Occipital lobe (tissue), 2 donors: ENCODE results near the gene GRM3. TPM values are rescaled to one million over a fixed set of nuclear protein-coding genes. Genes with fewer than 3 reads are reported as not detected.
A peak's percentile ranks its signal among the peaks of the same experiment; 100 is the strongest.
"Not testable (repeated sequence)": the region's sequence is repeated elsewhere in the genome, so short reads cannot be mapped to it uniquely, and the experiment has no call there.

Source experiments
- DNase-seq: peaks from one replicate; lab custom pipeline; 2025; lab: John Stamatoyannopoulos, UW
- total RNA-seq: library from RNA; depleted of rRNA; stranded (reverse); fragments of >200 nt; gene quantifications from one replicate; pipeline ENCODE4 v1.2.3, GENCODE V29; 2014

The GRM3 gene
- 179 TPM for total RNA-seq

- DNase-seq: peak; percentile 78
Measured at GRCh38 chr7:86643561-86644281, at the start of gene GRM3. Gene GRM3, plus strand, starts transcription at chr7:86643909. Its CDS starts 121,237 bp downstream, at chr7:86765146.

- DNase-seq: no peak
Measured at GRCh38 chr7:86598311-86598710, 45.4 kb upstream of the GRM3 start.

- no peak for DNase-seq
Measured at GRCh38 chr7:86598721-86599120, 45.0 kb upstream of the GRM3 start.

- DNase-seq: peak; percentile 83
Measured at GRCh38 chr7:86600506-86601290, 43.0 kb upstream of the GRM3 start.

- DNase-seq: not testable (repeated sequence)
Measured at GRCh38 chr7:86615711-86616110, 28.0 kb upstream of the GRM3 start.

DNA sequence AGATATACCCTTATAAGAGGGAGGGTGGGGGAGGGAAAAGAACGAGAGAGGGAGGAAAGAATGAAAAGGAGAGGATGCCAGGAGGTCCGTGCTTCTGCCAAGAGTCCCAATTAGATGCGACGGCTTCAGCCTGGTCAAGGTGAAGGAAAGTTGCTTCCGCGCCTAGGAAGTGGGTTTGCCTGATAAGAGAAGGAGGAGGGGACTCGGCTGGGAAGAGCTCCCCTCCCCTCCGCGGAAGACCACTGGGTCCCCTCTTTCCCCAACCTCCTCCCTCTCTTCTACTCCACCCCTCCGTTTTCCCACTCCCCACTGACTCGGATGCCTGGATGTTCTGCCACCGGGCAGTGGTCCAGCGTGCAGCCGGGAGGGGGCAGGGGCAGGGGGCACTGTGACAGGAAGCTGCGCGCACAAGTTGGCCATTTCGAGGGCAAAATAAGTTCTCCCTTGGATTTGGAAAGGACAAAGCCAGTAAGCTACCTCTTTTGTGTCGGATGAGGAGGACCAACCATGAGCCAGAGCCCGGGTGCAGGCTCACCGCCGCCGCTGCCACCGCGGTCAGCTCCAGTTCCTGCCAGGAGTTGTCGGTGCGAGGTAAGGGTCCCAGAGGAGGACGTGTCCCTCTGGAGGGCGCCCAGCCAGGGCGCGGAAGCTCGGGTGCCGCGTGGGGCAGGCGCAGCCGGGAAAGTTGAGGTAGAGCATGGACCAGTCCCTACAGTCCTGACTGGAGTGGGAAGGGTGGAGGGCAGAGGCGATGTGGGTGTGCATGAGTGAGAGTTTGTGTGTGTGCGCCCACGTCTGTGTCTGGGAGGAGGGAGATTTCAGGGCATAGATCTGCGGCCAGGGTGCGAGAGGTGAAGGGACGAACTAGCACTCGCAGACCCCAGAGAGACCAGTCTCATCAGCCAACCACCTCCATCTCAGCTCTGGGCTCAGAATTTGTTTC is 844 bp downstream of the GRM3 start:
- DNase-seq: peak; percentile 61

GRCh38 chr7:86645225-86645608 is 1.5 kb downstream of the GRM3 start:
- peak; percentile 61 for DNase-seq

- DNase-seq: no peak
Measured at GRCh38 chr7:86645676-86646276, 2.1 kb downstream of the GRM3 start.

GRCh38 chr7:86647385-86648094 is 3.8 kb downstream of the GRM3 start:
- DNase-seq: no peak

GRCh38 chr7:86648169-86648568 is 4.5 kb downstream of the GRM3 start:
- DNase-seq: no peak

DNA sequence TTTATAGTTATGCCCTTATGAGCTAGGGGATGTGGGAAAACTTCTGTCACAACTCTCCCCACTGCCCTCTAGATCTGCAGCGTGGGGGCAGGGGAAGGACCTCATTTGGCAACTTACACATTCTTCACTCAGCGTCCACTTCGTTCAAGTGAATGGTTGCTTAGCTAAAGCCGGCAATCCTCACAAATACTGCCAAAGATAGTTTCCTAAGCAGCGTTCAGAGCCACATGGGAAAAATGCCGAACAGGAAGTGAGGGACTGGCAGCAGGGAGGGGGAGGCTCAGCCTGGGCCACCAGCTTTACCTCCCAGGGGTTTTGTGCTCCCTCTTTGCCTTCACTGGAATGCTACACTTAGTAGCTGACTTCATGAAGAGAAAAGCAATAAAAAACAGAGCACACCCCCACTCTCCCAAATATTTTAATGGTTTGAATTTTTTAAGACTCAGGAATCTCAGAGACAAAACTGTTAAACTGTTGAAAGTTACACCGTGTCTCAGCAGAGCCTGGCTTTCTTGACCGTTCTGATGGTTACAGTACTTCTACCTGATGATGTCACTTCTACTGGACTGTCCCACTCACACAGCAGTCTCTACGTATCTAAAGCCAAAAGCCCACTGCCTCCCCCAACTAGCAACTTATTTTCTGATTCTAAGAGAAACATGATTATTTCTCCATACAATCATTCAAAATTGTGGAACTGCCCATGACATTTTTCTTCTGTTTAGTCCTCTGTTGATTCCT is 10.4 kb downstream of the GRM3 start:
- DNase-seq: peak; percentile 31

GRCh38 chr7:86657948-86658347 is 14.2 kb downstream of the GRM3 start:
- DNase-seq: no peak

DNA sequence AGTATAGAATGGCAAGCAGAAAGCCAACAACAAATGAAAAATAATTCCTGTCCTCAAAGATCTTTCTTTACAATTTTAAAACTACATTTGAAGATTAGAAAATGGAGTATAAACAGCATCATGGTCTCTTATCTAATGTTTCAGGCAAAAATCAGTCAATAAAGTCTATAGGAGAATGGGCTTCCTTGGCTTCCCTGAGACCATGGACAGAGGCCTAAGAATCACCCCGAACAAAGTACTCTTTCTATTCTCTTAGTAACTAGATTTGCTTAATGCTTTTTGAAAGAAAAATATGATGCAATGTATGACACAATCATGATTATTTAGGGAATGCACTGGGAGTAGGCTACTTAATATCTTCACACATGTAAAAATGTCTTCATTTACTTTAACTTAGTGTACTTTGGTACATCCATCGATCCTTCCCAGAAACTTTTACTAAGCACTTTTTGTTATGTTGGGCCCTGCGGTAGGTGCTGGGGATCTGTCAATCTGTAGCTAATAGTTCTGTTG is 17.3 kb downstream of the GRM3 start:
- no peak for DNase-seq

DNA sequence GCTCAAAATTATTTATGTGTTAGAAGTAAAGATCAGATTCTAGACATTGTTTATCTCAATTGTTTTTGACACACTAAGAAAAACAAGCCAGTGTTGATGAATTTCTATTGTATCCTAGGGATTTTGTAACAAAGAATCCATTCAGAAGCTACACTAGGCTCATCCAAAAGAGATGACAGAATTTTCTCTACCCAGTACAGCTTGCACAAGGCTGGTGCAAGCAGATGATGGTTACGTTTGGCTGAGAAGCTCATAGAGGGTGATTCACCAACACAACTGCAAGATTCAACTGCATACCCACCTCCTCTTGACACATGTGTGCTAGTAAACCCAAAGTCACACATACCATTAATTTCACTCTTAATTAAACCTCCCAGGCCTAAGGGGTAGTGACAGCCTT is 20.8 kb downstream of the GRM3 start:
- peak; percentile 42 for DNase-seq

DNA sequence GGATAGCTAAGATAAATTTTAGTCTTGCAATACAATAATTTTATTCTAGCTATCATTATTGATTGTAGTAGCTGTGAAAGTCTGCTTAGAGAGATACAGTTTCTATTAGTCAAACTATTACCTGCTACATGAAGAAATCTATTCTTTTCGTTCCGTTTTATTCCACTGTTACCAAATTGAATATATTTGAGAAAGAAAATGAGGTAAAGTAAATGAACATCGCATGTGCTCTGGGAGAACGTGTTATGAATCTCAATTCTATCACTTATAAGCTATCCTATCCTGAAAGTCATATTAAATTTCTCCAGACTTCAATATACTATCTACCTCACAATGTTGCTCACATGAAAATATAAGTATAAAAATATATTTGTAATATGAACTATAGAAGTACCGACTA is 21.3 kb downstream of the GRM3 start:
- no peak for DNase-seq

GRCh38 chr7:86665669-86666068 is 22.0 kb downstream of the GRM3 start:
- no peak for DNase-seq

DNA sequence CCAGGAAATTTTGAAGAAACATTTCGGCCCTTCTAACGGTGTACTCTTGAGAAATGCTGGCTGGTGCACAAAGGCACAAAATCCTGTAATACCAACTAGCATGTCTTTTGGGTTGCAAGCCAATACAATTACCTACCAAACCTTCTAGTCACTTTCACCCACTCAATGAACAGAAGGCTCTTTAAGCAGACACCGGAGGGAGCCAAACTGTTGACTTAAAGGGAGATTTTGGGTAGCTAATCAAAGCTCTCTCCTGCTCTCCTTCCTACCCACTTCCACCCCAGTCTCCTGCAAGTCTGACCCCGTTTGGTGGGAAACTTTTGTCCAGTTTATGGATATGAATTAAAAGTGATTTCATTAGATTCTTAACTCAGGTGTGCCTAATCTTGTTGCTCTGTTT is 24.0 kb downstream of the GRM3 start:
- DNase-seq: no peak

- DNase-seq: no peak
Measured at GRCh38 chr7:86668315-86668714, 24.6 kb downstream of the GRM3 start.

DNA sequence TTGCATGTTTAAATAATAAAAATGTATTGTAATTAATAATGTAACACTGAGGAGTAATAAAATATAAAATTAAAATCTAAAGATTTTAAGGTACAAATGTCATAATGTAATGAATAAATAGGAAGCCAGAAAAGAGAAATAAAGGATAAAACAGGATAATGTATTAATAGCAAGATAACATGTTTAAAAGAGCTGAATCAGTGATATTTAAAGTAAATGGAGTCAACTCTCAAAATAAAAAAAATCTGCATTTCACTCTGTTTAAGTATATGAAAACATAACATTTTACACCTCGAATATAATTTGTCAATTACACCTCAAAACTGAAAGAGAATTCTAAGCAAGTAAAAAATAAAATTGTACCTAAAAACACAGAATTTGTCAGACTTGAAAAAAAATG is 44.1 kb downstream of the GRM3 start:
- DNase-seq: no peak

DNA sequence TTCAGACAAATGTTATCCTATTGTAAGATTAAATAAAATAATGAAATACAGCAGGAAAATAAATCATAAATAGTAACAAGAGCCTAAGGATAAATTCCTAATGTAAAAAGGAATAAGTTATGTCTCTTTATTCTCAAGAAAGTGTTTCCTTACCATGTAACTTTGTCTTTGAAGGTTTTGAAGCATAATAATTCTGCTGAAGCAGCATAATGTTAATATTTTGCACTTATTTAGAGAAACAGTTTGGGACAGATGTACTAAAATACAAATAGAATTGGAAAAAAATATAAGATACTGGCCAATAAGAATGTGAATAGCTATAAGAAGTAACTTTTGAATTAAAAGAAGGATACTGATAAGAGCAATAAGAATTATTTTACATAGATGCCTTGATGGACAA is 45.7 kb downstream of the GRM3 start:
- DNase-seq: no peak
